Stimulated activated CD8-positive, alpha-beta memory T cell treated with anti-CD3 and anti-CD28 coated beads, Interleukin-12 subunit alpha, Interleukin-12 subunit beta, amount 100 ng/mL, for 1 hour (primary cell): ENCODE data around the gene B3GALNT2.
A peak's percentile ranks its signal among the peaks of the same experiment; 100 is the strongest.

Experiments used
- DNase-seq: peaks from one replicate; pipeline ENCODE4 v3.0.0-alpha.2; 2020; ENCODE audit warnings: low read depth

B3GALNT2 gene

DNA sequence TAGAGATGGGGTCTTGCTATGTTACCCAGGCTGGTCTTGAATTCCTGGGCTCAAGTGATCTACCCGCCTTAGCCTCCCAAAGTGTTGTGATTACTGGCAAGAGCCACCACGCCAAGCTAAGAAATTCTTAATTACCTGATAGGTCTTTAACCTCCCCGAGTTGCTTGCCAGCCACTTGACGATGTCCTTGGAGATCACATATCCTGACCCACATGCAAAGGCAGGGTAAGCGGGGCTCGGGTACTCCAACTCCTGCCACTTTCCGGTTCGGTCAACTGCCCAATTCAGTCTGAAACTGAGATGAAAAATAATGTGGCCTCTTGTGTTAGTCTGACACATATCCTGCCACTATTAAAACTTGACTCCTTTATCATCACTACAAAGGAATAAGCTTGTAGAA is 50.2 kb downstream of the B3GALNT2 start:
- DNase-seq, result no peak

DNA sequence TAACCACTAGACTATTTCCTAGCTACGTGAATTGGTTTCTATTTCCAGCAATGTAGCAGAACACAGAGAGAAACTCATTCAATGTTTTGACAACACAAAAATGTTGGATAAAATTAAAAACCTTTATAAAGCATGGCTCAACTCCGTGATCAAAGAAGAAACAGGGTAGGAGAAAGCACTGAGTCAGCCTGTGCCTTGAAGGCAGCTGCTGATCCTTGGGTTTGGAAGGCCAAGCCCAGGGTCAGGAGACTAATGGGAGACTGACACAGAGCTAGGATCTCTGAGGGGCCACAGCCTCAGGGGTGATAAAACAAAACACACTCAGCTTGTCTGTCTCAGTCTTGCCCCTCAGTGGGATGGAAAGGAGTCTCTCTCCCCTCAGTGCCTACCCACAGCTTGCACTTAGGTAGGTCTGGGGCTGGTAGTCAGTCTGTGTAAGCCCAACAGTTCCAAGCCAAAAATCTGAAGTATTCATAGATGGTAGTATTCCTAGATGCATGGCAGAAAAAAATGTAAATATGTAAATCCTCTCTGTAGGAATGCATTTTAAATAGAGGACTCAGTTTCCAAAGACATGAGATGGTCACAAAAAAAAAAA is 53.3 kb downstream of the B3GALNT2 start:
- no peak for DNase-seq

DNA sequence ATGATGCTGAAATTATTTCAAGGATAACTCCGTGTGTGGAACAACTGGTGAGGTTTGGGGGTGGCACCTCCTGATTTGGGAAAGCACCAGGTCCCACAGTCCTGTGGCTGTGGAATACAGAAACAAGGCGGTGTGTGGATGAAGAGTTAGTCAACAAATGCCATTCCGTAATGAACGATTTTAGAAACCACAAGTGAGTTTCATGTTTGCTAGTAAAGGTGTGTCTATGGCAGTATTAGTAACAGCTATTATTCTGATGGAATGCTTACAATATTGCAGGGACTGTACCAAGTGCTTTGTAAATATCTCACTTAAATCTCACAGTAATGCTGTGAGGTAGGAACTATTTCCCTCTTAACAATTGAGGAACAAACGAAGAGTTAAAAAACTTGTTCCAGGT is 53.8 kb downstream of the B3GALNT2 start:
- no peak for DNase-seq

- DNase-seq, result no peak
Measured at GRCh38 chr1:235448616-235449015, 55.6 kb downstream of the B3GALNT2 start.

DNA sequence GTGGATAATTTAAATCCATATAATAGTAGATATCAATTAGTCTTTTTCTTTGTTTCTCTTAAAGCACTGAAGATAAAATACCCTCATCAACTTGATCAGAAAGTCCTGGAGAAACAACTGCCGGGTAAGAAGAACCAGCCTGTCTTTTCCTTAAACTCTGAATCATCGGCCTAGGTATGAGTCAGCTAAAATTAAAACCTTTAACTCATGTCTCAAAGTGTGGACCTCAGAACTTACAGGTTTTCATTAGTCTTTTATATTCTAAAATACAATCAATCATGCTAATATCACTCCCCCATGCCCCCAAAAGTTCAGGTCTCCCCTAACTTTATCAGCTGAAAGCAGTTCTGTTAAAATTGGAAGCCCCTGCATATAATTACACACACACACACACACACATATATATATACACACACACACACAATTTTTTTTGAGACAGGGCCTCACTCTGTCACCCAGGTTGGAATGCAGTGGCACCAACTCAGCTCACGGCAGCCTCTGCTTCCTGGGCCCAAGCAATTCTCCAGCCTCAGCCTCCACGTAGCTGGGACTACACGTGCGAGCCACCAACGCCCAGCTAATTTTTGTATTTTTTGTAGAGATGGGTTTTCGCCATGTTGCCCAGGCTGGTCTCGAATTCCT is 61.3 kb downstream of the B3GALNT2 start:
- no peak for DNase-seq

GRCh38 chr1:235441159-235441685 is 63.0 kb downstream of the B3GALNT2 start:
- no peak for DNase-seq

GRCh38 chr1:235434001-235434400 is 70.3 kb downstream of the B3GALNT2 start:
- no peak for DNase-seq

GRCh38 chr1:235430991-235431390 is 73.3 kb downstream of the B3GALNT2 start:
- no peak for DNase-seq

DNA sequence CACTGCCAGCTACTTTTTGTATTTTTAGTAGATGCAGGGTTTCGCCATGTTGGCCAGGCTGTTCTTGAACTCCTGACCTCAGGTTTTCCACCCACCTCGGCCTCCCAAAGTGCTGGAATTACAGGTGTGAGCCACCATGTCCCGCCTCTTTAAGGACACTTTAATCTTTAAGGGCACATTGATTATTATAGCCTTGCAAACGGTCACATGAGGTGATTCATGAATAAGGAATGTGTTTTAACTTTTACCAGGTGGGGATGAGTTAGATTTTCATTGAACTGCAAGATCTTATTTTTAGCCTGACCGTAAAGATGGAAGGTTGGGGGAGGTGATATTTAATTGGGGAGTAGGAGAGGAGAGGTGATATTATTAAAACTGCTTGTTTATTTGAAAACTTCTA is 75.1 kb downstream of the B3GALNT2 start:
- no peak for DNase-seq

DNA sequence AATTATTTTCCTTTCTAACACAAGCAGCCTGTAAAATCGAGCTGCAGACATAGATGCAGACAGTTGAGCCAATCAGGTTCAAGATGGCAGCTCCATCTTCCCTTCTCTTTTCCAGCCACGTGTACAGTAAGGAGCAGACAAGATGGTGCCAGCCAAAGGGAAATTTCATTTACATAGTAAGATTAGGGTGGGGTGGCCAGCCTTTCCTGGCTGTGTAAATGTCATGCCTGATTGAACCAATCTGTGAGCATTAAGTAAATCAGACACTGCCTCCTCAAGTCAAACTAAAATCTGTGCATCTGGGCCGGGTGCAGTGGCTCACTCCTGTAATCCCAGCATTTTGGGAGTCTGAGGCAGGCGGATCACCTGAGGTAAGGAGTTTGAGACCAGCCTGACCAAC is 76.8 kb downstream of the B3GALNT2 start:
- no peak for DNase-seq

DNA sequence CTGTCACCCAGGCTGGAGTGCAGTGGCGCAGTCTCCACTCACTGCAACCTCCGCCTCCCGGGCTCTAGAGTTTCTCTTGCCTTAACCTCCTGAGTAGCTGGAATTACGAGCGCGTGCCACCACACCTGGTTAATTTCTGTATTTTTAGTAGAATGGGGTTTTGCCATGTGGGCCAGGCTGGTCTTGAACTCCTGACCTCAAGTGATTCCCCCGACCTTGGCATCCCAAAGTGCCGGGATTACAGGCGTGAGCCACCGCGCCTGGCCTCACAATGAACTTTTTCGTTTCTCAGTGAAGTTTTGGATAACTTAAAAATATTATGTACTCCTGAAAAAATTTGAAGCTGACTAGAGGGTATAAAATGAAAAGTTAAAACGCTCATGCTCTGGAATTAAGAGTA is 77.6 kb downstream of the B3GALNT2 start:
- no peak for DNase-seq

GRCh38 chr1:235426143-235426542 is 78.1 kb downstream of the B3GALNT2 start:
- no peak for DNase-seq

DNA sequence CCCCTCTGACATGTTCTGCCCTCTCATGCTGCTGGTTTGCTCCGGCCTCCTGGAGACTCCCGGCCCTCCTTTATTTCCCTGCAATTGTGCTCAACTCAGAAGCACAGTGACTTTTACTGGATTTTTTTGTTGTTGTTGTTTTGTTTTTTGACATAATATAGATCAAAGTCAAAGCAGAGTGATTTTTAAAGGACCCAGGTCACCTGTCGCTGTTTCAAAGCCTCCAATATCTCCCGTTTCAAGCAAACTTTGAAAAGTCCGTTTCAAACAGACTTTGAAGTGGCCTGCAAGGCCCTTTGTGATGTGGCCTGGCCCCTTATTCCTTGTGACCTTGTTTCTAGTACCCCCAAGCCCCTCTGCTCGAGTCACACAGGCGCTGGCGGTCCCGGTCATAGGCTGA is 78.9 kb downstream of the B3GALNT2 start:
- no peak for DNase-seq

DNA sequence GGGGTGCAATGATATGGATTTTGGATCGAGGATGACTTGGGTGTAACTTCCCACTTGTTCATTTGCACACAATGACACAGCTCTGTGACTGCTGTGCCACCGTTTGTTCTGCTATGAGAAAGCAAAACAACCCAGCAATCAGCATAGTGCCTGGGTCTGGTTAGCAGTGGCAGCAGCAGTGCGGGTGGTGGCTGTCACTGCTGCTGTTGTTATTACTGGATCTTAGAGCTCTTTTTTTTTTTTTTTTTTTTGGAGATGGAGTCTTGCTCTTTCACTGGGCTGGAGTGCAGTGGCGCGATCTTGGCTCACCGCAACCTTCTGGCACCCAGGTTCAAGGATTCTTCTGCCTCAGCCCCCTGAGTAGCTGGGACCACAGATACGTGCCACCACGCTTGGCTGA is 80.2 kb downstream of the B3GALNT2 start:
- no peak for DNase-seq

DNA sequence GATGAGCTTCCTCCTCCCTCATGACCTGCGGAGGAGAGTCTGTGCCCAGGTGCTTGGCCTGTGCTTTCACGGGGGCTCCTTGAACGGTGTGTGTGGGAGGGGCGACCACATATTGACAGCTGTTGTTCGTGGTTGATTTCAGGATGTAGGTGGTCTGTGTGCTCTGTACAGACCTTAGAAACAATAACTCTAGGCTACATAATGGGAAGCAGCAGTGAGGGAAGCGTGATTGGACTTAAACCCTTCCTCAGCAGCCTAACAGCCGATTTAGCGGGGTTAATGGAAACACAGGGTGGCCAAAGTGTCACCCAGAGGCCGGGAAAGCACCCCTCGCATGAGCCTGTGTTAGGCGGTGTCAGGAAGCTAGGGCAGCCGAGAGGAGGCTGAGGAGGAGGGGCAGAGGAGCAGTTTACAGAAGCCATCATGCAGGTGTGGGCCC is 81.0 kb downstream of the B3GALNT2 start:
- DNase-seq, result peak; percentile 19

- no peak for DNase-seq
Measured at GRCh38 chr1:235421751-235422150, 82.5 kb downstream of the B3GALNT2 start.

GRCh38 chr1:235417086-235417697 is 87.1 kb downstream of the B3GALNT2 start:
- DNase-seq, result peak; percentile 45

DNA sequence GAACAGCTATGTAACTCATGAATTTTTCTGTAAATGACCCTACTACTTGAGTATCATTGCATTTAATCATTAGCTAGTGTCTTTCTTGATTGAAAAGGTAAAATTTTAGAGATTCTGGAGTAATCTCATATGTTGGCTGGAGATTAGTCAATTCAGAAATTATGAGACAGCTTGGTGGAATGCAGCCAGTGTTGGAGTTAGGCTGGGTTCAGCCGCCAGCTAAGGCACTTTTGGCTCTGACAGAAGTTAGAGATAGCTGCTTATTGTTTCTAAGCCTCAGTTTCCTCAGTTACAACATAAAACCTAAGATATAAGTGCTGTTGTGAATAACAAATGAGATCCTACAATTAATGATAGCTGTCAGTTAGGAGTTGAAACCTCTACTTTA is 87.6 kb downstream of the B3GALNT2 start:
- DNase-seq, result no peak

DNA sequence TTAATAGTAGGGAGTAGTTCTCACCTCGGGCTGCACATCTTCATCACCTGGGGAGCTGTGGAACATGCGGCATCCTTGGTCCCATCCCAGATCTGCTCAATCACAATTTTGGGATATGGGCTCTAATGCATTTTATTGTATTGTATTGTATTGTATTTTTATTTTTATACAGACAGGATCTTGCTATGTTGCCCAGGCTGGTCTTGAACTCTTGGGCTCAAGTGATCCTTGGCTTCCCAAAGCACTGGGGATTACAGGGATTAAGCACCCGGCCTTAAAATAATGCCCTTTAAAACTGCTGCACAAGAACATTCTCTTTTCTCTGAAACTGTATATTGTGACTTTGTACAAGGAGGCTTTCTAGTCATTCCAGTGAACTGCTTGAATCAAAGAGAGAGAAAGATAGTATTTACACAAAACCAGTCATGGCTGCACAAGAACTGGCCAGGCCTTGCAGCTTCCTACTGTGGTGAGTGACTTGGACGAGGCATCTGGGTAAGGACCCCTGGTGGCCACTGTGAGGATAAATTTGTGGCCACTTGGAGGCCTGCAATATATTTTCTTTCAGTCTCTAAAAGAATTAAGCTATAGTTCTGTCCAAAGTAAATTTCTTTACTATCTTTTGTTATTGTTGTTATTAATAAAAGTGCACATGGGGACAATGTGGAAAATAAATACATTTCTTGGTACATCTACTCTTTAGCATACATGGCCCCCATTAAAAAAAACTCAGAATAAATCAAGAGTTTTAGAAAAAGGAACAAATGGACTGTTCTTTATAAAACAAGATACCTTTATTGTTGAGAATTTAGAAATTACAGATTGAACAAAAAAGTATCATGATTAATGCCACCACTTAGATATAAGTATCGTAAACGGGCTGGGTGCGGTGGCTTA is 89.0 kb downstream of the B3GALNT2 start:
- peak; percentile 32 for DNase-seq

DNA sequence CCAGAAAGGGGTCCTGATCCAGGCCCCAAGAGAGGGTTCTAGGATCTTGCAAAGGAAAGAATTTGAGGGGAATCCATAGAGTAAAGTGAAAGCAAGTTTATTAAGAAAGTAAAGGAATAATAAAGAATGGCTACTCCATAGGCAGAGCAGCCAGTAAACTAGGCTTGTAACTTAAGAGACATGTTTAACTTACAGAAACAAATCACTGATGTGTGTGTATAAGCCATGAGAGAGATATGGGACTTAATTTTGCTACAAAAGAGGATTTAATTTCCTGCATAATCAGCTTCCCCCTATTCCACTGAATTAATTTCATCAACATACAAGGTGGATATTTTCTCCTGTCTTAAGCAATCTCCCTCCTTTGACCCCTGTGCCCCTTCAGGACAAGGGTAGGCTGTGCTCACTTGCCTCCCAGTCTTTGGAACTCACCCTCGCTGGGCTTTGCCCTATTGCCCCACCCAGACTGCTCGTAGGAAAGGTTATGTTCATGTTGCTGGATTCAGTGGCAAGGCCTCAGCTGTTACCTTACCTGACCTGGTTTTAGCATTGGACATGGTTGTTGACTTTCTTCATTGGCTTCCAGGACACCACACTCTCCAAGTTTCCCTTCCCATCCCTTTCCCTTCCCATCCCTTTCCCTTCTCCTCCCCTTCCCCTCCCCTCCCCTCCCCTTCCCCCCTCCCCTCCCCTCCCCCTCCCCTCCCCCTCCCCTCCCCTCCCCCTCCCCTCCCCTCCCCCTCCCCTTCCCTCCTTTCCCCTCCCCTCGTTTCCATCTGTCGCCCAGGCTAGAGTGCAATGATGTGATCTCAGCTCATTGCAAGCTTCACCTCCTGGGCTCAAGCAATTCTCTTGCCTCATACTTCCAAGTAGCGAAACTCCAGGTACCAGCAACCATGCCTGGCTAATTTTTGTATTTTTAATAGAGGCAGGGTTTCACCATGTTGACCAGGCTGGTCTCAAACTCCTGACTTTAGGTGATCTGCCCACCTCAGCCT is 92.5 kb downstream of the B3GALNT2 start:
- DNase-seq, result no peak

DNA sequence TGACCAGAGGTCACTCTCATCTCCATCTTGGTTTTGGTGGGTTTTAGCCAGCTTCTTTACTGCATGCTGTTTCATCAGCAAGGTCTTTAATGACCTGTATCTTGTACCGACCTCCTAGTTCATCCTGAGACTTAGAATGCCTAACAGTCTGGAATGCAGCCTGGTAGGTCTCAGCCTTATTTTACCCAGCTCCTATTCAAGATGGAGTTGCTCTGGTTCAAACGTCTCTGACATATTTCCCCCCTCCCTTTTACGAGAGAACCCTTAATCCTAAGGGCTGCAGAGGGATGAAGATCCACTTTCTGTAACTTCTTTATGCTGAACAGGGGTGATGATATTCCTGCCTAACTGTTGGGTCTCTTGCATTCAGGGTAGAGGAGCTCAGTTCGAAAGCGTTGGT is 93.8 kb downstream of the B3GALNT2 start:
- DNase-seq, result no peak
